K562 (cell line): ENCODE measurements around the gene CACNA1I. TPM values are rescaled to one million over a fixed set of nuclear protein-coding genes. Genes with fewer than 3 reads are reported as not detected.

Experiments used
- HDAC8 ChIP-seq: fragments of 450-650 bp; IDR thresholded peaks from 2 replicates; pipeline ENCODE4 v1.6.1; 2016; ENCODE audit warnings: mild to moderate bottlenecking, missing genetic modification characterization, moderate library complexity, missing compliant biosample characterization
- HMGN3 ChIP-seq: IDR thresholded peaks from 2 replicates; pipeline ENCODE4 v1.6.1; 2011; ENCODE audit warnings: borderline replicate concordance, low read depth, mild to moderate bottlenecking, mixed read lengths, low read length; ENCODE audit not compliant: insufficient read length; ENCODE audit errors: extremely low read depth
- KAT8 ChIP-seq: fragments of 450-650 bp; IDR thresholded peaks from 2 replicates; pipeline ENCODE4 v1.6.1; 2016; ENCODE audit warnings: low read depth, mild to moderate bottlenecking
- MCM2 ChIP-seq: fragments of 450-650 bp; IDR thresholded peaks from 2 replicates; pipeline ENCODE4 v1.6.1; 2017; ENCODE audit warnings: low read depth, mild to moderate bottlenecking
- MCM7 ChIP-seq, 2 experiments: fragments of 450-650 bp; IDR thresholded peaks; 2 replicates each; pipeline ENCODE4 v1.6.1; 2016 to 2018
- NR2F6 ChIP-seq: fragments of 450-650 bp; formaldehyde crosslinking; IDR thresholded peaks from 2 replicates; pipeline ENCODE4 v1.4.0; 2020; ENCODE audit warnings: mild to moderate bottlenecking
- NRF1 ChIP-seq, 2 experiments: fragments of 450-650 bp; IDR thresholded peaks in 1 of 2; conservative IDR thresholded peaks in 1 of 2; 2 replicates each; pipeline ENCODE4 v1.6.1; 2014; ENCODE audit warnings: mild to moderate bottlenecking in 2 of 2
- POLR2B ChIP-seq: fragments of 450-650 bp; IDR thresholded peaks from 2 replicates; pipeline ENCODE4 v1.6.1; 2018; ENCODE audit warnings: low read depth; ENCODE audit not compliant: partially characterized antibody
- POLR2H ChIP-seq: IDR thresholded peaks from 2 replicates; pipeline ENCODE4 v1.6.1; 2016; ENCODE audit warnings: missing genetic modification characterization, low read depth, mild to moderate bottlenecking, control low read depth, missing compliant biosample characterization, moderate library complexity
- PTRF ChIP-seq: fragments of 450-650 bp; IDR thresholded peaks from 2 replicates; pipeline ENCODE4 v1.6.1; 2016; ENCODE audit warnings: mild to moderate bottlenecking, missing genetic modification characterization, missing compliant biosample characterization
- SMAD4 ChIP-seq: fragments of 250-450 bp; sonication (Bioruptor Pico); conservative IDR thresholded peaks from 2 replicates; pipeline ENCODE4 v1.8.0; 2021; ENCODE audit warnings: inconsistent platforms, mild to moderate bottlenecking, moderate library complexity
- ZBTB17 ChIP-seq: fragments of 450-650 bp; formaldehyde crosslinking; IDR thresholded peaks from 2 replicates; pipeline ENCODE4 v1.4.0; 2020; ENCODE audit warnings: mild to moderate bottlenecking
- polyA plus RNA-seq, 8 experiments: library from polyadenylated mRNA; depleted of rRNA in 4 of 8; stranded (reverse) in 5 of 8; unstranded in 3 of 8; fragments of >200 nt; fragmentation: Nextera tagmentation in 2 of 8; fragmentation: Illumina TruSeq in 1 of 8; extraction: Ambion mirVana in 2 of 8; extraction: Trizol in 1 of 8; gene quantifications; 2 replicates each; pipeline versions ENCODE4 v1.2.1 to v1.2.3, GENCODE V29; 2011 to 2014; ENCODE audit warnings: inconsistent platforms in 1 of 8, missing spikeins in 1 of 8
- total RNA-seq, 7 experiments: library from RNA; depleted of rRNA in 6 of 7; stranded (reverse); fragments of >200 nt in 6 of 7; fragmentation: Illumina TruSeq in 2 of 7; extraction: Trizol in 2 of 7; gene quantifications; 2 replicates each; pipeline versions ENCODE4 v1.2.1 to v1.2.3, GENCODE V29; 2011 to 2021; ENCODE audit warnings: low replicate concordance in 1 of 7
- TF ChIP-seq, protein P1 (sequence below): sonication (generic); formaldehyde crosslinking; IDR thresholded peaks from 2 replicates; pipeline ENCODE4 v1.9.0; 2022; ENCODE audit warnings: mild to moderate bottlenecking, missing genetic modification reagents
- TF ChIP-seq, protein P2 (sequence below): fragments of 450-650 bp; formaldehyde crosslinking; conservative IDR thresholded peaks from 2 replicates; pipeline ENCODE4 v1.4.0; 2022; ENCODE audit warnings: mild to moderate bottlenecking, missing genetic modification characterization
- TF ChIP-seq, protein P3 (sequence below), 2 experiments: fragments of 450-650 bp in 1 of 2; IDR thresholded peaks; 2 replicates each; pipeline ENCODE4 v1.6.1; 2011 to 2017; ENCODE audit warnings: low read depth in 2 of 2, antibody characterized with exemption in 1 of 2, borderline replicate concordance in 1 of 2, low read length in 1 of 2, mild to moderate bottlenecking in 1 of 2, mixed read lengths in 1 of 2; ENCODE audit not compliant: control insufficient read depth in 1 of 2
- TF ChIP-seq, protein P4 (sequence below): fragments of 250-450 bp; sonication (Bioruptor Pico); IDR thresholded peaks from 2 replicates; pipeline ENCODE4 v1.5.0; 2021
- TF ChIP-seq, protein P5 (sequence below): fragments of 450-650 bp; formaldehyde crosslinking; IDR thresholded peaks from 2 replicates; pipeline ENCODE4 v1.4.0; 2020; ENCODE audit warnings: mild to moderate bottlenecking, mixed read lengths
- TF ChIP-seq, protein P6 (sequence below): fragments of 250-450 bp; sonication (Bioruptor Pico); IDR thresholded peaks from 2 replicates; pipeline ENCODE4 v1.5.0; 2021

CACNA1I gene
- total and polyA plus RNA-seq, 9 of the 15 experiments (the other 6 are each of a cell fraction or from before 2014, with no cell fraction given): 0.01 to 0.79 (median 0.32) TPM; not detected in 1

DNA sequence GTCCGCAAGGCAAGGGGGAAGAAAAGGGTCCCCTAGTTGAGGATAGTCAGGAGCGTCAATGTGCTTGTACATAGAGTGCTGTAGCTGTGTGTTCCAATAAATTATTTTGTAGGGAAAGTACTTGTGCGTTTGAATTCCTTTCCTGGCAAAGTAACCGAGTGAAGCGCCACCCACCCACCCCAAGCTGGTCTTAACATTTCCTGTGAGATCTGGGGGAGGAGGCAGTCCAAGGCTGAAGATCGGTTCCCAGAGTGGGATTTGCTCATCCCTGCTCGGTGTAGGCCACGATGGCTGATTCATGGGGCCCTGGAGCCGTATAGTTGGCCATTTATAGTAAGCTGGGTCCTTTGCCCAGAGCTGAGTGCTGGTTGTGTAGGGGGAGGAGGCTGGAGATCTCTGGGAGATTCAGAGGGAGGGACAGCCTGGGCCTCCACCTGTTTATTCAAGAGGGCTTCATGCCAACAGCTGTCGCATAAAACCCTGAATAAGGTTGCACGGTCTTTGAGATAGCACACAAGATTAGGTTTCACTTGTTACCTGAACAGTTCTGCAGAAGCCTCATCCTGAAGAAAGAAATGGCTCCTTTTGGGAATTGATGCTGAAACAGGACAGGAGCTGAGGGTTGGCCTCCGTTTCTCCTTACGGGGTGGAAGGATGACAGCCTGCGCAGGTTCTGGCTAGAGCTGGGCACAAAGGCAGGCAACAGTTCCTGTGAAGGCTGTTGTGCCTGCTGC, 47.8 kb upstream of the CACNA1I start (continued):
- TF ChIP-seq, protein P1, sequence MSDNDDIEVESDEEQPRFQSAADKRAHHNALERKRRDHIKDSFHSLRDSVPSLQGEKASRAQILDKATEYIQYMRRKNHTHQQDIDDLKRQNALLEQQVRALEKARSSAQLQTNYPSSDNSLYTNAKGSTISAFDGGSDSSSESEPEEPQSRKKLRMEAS: no peak
- TF ChIP-seq, protein P2, sequence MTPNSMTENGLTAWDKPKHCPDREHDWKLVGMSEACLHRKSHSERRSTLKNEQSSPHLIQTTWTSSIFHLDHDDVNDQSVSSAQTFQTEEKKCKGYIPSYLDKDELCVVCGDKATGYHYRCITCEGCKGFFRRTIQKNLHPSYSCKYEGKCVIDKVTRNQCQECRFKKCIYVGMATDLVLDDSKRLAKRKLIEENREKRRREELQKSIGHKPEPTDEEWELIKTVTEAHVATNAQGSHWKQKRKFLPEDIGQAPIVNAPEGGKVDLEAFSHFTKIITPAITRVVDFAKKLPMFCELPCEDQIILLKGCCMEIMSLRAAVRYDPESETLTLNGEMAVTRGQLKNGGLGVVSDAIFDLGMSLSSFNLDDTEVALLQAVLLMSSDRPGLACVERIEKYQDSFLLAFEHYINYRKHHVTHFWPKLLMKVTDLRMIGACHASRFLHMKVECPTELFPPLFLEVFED: peak; percentile 94
- TF ChIP-seq HDAC8 (tag) (no peak), KAT8 (no peak), NRF1 (conservative IDR thresholded peaks at IDR 0.05 in 1 of 2, IDR thresholded peaks at IDR 0.05 in 1 of 2) (peak; percentile 49 to 62), ZBTB17 (peak; percentile 46; the same call in 1 of the 2 replicates), MCM7 (IDR thresholded peaks at IDR 0.05) (no peak), SMAD4 (CRISPR knock-in tag) (no peak), NR2F6 (CRISPR knock-in tag) (peak; percentile 76; the same call in 1 of the 2 replicates), HMGN3 (no peak), POLR2B (peak; percentile 81), MCM2 (no peak), POLR2H (tag) (peak; percentile 60), PTRF (tag) (no peak)
- TF ChIP-seq, protein P3, sequence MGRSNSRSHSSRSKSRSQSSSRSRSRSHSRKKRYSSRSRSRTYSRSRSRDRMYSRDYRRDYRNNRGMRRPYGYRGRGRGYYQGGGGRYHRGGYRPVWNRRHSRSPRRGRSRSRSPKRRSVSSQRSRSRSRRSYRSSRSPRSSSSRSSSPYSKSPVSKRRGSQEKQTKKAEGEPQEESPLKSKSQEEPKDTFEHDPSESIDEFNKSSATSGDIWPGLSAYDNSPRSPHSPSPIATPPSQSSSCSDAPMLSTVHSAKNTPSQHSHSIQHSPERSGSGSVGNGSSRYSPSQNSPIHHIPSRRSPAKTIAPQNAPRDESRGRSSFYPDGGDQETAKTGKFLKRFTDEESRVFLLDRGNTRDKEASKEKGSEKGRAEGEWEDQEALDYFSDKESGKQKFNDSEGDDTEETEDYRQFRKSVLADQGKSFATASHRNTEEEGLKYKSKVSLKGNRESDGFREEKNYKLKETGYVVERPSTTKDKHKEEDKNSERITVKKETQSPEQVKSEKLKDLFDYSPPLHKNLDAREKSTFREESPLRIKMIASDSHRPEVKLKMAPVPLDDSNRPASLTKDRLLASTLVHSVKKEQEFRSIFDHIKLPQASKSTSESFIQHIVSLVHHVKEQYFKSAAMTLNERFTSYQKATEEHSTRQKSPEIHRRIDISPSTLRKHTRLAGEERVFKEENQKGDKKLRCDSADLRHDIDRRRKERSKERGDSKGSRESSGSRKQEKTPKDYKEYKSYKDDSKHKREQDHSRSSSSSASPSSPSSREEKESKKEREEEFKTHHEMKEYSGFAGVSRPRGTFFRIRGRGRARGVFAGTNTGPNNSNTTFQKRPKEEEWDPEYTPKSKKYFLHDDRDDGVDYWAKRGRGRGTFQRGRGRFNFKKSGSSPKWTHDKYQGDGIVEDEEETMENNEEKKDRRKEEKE (IDR thresholded peaks at IDR 0.05; ENCODE audit: borderline replicate concordance in 1 of 2, control insufficient read depth in 1 of 2, low read depth in 2 of 2, low read length in 1 of 2): peak in 1 of 2 experiments; percentile 26; a peak in 1 of 4 replicates
- TF ChIP-seq, protein P4, sequence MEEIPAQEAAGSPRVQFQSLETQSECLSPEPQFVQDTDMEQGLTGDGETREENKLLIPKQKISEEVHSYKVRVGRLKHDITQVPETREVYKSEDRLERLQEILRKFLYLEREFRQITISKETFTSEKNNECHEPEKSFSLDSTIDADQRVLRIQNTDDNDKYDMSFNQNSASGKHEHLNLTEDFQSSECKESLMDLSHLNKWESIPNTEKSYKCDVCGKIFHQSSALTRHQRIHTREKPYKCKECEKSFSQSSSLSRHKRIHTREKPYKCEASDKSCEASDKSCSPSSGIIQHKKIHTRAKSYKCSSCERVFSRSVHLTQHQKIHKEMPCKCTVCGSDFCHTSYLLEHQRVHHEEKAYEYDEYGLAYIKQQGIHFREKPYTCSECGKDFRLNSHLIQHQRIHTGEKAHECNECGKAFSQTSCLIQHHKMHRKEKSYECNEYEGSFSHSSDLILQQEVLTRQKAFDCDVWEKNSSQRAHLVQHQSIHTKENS (CRISPR knock-in tag): peak; percentile 89; the same call in 1 of the 2 replicates
- TF ChIP-seq, protein P5, sequence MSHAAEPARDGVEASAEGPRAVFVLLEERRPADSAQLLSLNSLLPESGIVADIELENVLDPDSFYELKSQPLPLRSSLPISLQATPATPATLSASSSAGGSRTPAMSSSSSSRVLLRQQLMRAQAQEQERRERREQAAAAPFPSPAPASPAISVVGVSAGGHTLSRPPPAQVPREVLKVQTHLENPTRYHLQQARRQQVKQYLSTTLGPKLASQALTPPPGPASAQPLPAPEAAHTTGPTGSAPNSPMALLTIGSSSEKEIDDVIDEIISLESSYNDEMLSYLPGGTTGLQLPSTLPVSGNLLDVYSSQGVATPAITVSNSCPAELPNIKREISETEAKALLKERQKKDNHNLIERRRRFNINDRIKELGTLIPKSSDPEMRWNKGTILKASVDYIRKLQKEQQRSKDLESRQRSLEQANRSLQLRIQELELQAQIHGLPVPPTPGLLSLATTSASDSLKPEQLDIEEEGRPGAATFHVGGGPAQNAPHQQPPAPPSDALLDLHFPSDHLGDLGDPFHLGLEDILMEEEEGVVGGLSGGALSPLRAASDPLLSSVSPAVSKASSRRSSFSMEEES: no peak
- TF ChIP-seq, protein P6, sequence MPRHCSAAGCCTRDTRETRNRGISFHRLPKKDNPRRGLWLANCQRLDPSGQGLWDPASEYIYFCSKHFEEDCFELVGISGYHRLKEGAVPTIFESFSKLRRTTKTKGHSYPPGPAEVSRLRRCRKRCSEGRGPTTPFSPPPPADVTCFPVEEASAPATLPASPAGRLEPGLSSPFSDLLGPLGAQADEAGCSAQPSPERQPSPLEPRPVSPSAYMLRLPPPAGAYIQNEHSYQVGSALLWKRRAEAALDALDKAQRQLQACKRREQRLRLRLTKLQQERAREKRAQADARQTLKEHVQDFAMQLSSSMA (CRISPR knock-in tag): peak; percentile 10; the same call in 1 of the 2 replicates
